Measurements from ENCODE around the gene TRIM38. TPM values are rescaled to one million over a fixed set of nuclear protein-coding genes. Genes with fewer than 3 reads are reported as not detected.

The TRIM38 gene
- total RNA-seq, 1 donor from 2014 or later = 6.8 TPM

GRCh38 chr6:25973923-25974555 is 11.4 kb downstream of the TRIM38 start:
- Histone ChIP-seq H3K27me3 (ENCODE audit: insufficient read depth, low read length) (no peaks in the 10 kb centered on the region), H3K36me3 (ENCODE audit: insufficient read depth, low read length) (peaks cover 5% of the 10 kb centered on the region), H3K79me2 (ENCODE audit: insufficient read depth, low read length) (no peaks in the 10 kb centered on the region), H3K9me3 (ENCODE audit: insufficient read depth, low read depth, low read length) (no peaks in the 10 kb centered on the region), H3K4me3 (ENCODE audit: insufficient read depth, low read depth, low read length) (no peak overlapping the region), H3K4me1 (ENCODE audit: insufficient read depth, low read length) (peaks cover 14% of the 10 kb centered on the region), H3K9ac (ENCODE audit: low read length) (no peak overlapping the region), H3K4me2 (ENCODE audit: low read length) (no peak overlapping the region), H3K27ac (ENCODE audit: low read depth, low read length) (no peak overlapping the region), H4K20me1 (ENCODE audit: insufficient read depth, low read length) (no peaks in the 10 kb centered on the region), H2AFZ (ENCODE audit: low read depth, low read length) (no peak overlapping the region)
- no peak overlapping the region for H3K4me3 Mint-ChIP-seq (ENCODE audit: unreplicated experiment)
- H3K9me3 Mint-ChIP-seq (ENCODE audit: unreplicated experiment) = no peaks in the 10 kb centered on the region
- H3K36me3 Mint-ChIP-seq (ENCODE audit: low read depth, unreplicated experiment) = peaks cover 35% of the 10 kb centered on the region
- FAIRE-seq (no peak), DNase-seq (ENCODE audit: low read depth) (no peak)
- TF ChIP-seq CTCF (IDR thresholded peaks at IDR 0.05; ENCODE audit: insufficient read depth, low read depth, low read length) = no peak
- TF ChIP-seq EZH2 (IDR thresholded peaks at IDR 0.05; ENCODE audit: insufficient read depth, low read length) = no peak
- peaks cover 33% of the 10 kb centered on the region for H3K4me1 Mint-ChIP-seq (ENCODE audit: low read depth, unreplicated experiment)
- H3K27ac Mint-ChIP-seq (ENCODE audit: unreplicated experiment) = no peak overlapping the region
- no peaks in the 10 kb centered on the region for H3K27me3 Mint-ChIP-seq (ENCODE audit: low read depth, unreplicated experiment)

- no peak overlapping the region for H3K4me3 Mint-ChIP-seq (ENCODE audit: unreplicated experiment)
- no peaks in the 10 kb centered on the region for H3K27me3 Mint-ChIP-seq (ENCODE audit: low read depth, unreplicated experiment)
- no peaks in the 10 kb centered on the region for H3K9me3 Mint-ChIP-seq (ENCODE audit: unreplicated experiment)
- Histone ChIP-seq H3K79me2 (ENCODE audit: insufficient read depth, low read length) (no peaks in the 10 kb centered on the region), H3K4me2 (ENCODE audit: low read length) (no peak overlapping the region), H2AFZ (ENCODE audit: low read depth, low read length) (no peak overlapping the region), H3K36me3 (ENCODE audit: insufficient read depth, low read length) (peaks cover 5% of the 10 kb centered on the region), H3K9ac (ENCODE audit: low read length) (no peak overlapping the region), H3K9me3 (ENCODE audit: insufficient read depth, low read depth, low read length) (no peaks in the 10 kb centered on the region), H3K27ac (ENCODE audit: low read depth, low read length) (no peak overlapping the region), H3K27me3 (ENCODE audit: insufficient read depth, low read length) (no peaks in the 10 kb centered on the region), H3K4me3 (ENCODE audit: insufficient read depth, low read depth, low read length) (no peak overlapping the region), H3K4me1 (ENCODE audit: insufficient read depth, low read length) (peaks cover 9% of the 10 kb centered on the region), H4K20me1 (ENCODE audit: insufficient read depth, low read length) (no peaks in the 10 kb centered on the region)
- H3K27ac Mint-ChIP-seq (ENCODE audit: unreplicated experiment) = no peak overlapping the region
- FAIRE-seq (no peak), DNase-seq (ENCODE audit: low read depth) (no peak)
- H3K4me1 Mint-ChIP-seq (ENCODE audit: low read depth, unreplicated experiment) = peaks cover 24% of the 10 kb centered on the region
- TF ChIP-seq EZH2 (IDR thresholded peaks at IDR 0.05; ENCODE audit: insufficient read depth, low read length) (no peak), CTCF (IDR thresholded peaks at IDR 0.05; ENCODE audit: insufficient read depth, low read depth, low read length) (no peak)
- peaks cover 33% of the 10 kb centered on the region for H3K36me3 Mint-ChIP-seq (ENCODE audit: low read depth, unreplicated experiment)
Observed at GRCh38 chr6:25975923-25976560, 13.4 kb downstream of the TRIM38 start.

- FAIRE-seq (no peak), DNase-seq (ENCODE audit: low read depth) (no peak)
- H3K4me3 ChIP-seq (ENCODE audit: insufficient read depth, low read depth, low read length) = no peak overlapping the region
- H3K27me3 Mint-ChIP-seq (ENCODE audit: low read depth, unreplicated experiment) = no peaks in the 10 kb centered on the region
- H3K9me3 ChIP-seq (ENCODE audit: insufficient read depth, low read depth, low read length) = no peaks in the 10 kb centered on the region
- peaks cover 6% of the 10 kb centered on the region for H3K36me3 ChIP-seq (ENCODE audit: insufficient read depth, low read length)
- no peaks in the 10 kb centered on the region for H3K27me3 ChIP-seq (ENCODE audit: insufficient read depth, low read length)
- no peaks in the 10 kb centered on the region for H4K20me1 ChIP-seq (ENCODE audit: insufficient read depth, low read length)
- H3K9me3 Mint-ChIP-seq (ENCODE audit: unreplicated experiment) = no peaks in the 10 kb centered on the region
- no peaks in the 10 kb centered on the region for H3K4me1 Mint-ChIP-seq (ENCODE audit: low read depth, unreplicated experiment)
- H2AFZ ChIP-seq (ENCODE audit: low read depth, low read length) = no peak overlapping the region
- peaks cover 31% of the 10 kb centered on the region for H3K36me3 Mint-ChIP-seq (ENCODE audit: low read depth, unreplicated experiment)
- H3K27ac Mint-ChIP-seq (ENCODE audit: unreplicated experiment) = no peak overlapping the region
- TF ChIP-seq EZH2 (IDR thresholded peaks at IDR 0.05; ENCODE audit: insufficient read depth, low read length) = no peak
- no peak for TF ChIP-seq CTCF (IDR thresholded peaks at IDR 0.05; ENCODE audit: insufficient read depth, low read depth, low read length)
- no peaks in the 10 kb centered on the region for H3K79me2 ChIP-seq (ENCODE audit: insufficient read depth, low read length)
- no peaks in the 10 kb centered on the region for H3K4me1 ChIP-seq (ENCODE audit: insufficient read depth, low read length)
- H3K27ac ChIP-seq (ENCODE audit: low read depth, low read length) = no peak overlapping the region
- no peak overlapping the region for H3K9ac ChIP-seq (ENCODE audit: low read length)
- H3K4me3 Mint-ChIP-seq (ENCODE audit: unreplicated experiment) = no peak overlapping the region
- H3K4me2 ChIP-seq (ENCODE audit: low read length) = no peak overlapping the region
Observed at GRCh38 chr6:25980935-25981334, 18.3 kb downstream of the TRIM38 start.

Measured in astrocyte (in vitro differentiated cells and primary cell).